Stimulated activated naive CD4-positive, alpha-beta T cell treated with Interleukin-2 at 50 U/mL for 16 hours (primary cell): ENCODE data around the gene CASP10.
"Not testable (repeated sequence)": the region's sequence is repeated elsewhere in the genome, so short reads cannot be mapped to it uniquely, and the experiment has no call there.

ENCODE experiments used
- DNase-seq: peaks from one replicate; lab custom pipeline; 2025; lab: John Stamatoyannopoulos, UW

CASP10 gene, protein sequence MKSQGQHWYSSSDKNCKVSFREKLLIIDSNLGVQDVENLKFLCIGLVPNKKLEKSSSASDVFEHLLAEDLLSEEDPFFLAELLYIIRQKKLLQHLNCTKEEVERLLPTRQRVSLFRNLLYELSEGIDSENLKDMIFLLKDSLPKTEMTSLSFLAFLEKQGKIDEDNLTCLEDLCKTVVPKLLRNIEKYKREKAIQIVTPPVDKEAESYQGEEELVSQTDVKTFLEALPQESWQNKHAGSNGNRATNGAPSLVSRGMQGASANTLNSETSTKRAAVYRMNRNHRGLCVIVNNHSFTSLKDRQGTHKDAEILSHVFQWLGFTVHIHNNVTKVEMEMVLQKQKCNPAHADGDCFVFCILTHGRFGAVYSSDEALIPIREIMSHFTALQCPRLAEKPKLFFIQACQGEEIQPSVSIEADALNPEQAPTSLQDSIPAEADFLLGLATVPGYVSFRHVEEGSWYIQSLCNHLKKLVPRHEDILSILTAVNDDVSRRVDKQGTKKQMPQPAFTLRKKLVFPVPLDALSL

DNA sequence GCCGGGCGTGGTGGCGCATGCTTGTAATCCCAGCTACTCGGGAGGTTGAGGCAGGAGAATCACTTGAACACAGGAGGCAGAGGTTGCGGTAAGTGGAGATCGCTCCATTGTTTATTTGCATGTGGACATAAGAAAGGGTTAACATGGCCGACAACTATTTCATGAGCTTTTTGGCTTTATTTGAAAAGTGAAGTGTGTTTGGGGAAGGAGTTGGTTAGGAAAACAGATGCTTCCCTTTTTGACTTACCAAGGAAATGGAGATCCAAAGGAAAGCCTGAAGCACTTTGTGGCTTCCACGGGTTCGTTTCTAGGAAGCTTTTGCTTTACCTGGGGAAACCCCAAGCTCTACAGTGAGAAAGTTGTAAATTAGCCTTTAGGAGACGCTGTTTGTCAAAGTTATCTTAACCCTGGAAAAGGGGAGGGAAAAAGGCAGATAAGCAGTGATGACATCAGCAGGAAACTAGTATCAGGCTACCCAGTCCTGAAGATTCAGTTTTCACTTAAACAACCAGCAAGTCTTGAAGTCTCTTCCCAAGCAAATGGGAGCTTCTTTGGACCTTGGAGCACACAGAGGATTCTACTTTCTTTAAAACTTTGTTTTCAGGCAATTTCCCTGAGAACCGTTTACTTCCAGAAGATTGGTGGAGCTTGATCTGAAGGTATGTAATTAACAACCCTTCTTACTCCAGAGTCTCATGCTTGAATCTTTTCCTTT is at the start of gene CASP10:
Gene CASP10 (plus strand): TSS at position 492 of the 715 bp plus-strand sequence. CDS start 2,637 bp downstream, outside the sequence.
- DNase-seq: no peak

DNA sequence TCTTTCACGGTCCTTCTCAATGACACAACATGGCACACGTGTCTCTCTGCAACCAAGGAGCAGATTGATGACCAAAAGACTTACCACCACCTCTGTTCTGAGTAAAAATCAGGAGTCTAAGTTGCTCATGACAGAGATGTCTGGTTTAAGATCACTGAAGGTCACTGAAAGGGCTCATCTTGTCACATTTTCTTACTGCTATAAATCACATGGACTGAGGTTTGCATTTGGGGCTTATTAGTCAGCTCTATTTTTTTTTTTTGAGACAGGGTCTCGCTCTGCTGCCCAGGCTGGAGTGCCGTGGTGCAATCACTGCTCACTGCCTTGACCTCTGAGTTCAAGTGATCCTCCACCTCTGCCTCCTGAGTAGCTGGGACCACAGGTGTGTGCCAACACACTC is 47.6 kb upstream of the CASP10 start:
- no peak for DNase-seq

DNA sequence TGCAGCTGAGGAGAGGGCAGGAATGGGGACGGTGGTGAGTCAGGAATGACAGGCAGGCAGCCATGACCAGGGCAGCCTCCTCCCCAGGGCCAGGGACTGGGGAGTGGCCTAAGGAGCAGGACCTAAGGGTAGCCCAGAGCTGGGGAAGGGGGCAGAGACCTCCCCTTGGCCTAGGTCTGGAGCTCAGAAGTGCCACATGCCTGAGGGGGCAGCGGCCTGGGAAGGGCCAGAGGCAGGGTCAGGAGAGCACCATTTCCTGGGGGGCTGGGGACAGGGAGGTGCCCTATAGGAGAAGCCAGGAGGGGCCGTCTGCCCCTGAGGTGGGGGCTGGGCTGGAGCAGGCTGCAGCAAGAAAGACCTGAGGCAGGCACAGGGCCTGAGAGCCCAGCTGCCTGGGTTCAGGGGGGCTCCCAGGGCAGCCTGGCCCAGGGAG is 46.0 kb upstream of the CASP10 start:
- no peak for DNase-seq

DNA sequence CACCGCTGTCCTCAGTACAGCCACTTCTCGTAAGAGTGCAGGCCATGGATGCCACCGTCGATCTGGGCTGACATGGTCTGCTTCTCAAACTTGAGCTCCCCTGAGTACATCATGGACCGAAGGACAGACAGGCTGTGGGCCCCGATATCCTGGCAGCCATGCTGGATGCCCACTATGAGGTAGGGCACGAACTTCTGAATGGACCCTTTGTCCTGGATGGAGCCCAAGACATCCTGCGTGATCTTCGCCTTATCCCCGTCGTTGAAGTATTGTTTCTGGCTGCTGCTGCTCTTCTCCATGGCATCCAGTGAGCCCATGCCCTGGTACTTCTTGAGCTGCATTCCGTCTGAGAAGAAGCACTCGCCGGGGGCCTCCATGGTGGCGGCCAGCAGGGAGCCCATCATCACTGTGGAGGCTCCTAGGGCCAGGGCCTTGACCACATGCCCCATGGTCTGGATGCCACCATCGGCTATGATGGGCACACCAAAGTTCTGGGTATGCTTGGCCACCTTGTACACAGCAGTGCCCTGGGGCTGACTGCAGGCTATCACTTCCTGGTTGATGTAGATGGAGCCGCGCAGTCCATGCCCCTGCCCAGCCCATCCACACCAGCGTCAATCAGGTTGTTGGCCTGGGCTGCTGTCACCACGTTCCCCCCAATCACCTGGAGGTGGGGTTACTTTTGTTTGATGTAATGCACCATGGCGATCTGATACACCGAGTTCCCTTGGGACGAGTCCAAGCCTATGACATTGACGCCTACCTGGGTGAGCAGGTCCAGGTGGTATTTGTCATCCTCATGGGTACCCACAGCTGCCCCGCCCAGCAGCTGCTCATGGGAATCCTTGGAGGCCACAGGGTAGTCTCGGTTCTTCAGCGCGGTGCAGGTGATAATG is 45.2 kb upstream of the CASP10 start:
- no peak for DNase-seq

DNA sequence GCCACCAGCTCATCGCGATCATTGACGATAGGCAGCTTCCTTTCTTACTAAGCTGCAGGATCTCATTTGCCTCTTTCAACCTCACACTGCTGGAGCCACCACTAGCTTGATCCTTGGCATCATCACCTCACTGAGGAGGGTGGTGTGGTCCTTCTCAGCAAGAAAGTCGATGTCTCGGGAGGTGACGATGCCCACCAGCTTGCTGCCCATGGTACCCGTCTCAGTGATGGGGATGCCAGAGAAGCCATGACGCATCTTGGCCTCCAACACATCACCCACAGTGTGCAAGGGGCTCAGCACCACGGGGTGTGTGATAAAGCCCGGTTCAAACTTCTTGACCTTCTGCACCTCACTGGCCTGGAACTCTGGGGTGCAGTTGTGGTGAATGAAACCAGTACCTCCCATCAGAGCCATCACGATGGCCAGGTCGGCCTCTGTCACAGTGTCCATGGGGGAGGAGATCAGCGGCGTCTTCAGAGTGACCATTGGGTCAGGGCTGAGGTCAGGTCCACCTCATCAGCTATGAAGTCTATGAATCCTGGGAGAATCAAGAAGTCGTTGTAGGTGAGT is 44.5 kb upstream of the CASP10 start:
- no peak for DNase-seq

DNA sequence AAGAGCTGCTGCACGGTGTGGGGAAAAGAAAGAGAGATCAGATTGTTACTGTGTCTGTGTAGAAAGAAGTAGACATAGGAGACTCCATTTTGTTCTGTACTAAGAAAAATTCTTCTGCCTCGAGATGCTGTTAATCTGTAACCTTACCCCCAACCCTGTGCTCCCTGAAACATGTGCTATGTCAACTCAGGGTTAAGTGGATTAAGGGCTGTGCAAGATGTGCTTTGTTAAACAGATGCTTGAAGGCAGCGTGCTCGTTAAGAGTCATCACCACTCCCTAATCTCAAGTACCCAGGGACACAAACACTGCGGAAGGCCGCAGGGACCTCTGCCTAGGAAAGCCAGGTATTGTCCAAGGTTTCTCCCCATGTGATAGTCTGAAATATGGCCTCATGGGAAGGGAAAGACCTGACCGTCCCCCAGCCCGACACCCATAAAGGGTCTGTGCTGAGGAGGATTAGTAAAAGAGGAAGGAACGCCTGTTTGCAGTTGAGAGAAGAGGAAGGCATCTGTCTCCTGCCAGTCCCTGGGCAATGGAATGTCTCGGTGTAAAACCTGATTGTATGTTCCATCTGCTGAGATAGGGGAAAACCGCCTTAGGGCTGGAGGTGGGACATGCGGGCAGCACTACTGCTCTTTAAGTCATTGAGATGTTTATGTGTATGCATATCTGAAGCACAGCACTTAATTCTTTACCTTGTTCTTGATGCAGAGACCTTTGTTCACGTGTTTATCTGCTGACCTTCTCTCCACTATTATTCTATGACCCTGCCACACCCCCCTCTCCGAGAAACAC is 43.8 kb upstream of the CASP10 start:
- DNase-seq: not testable (repeated sequence)

DNA sequence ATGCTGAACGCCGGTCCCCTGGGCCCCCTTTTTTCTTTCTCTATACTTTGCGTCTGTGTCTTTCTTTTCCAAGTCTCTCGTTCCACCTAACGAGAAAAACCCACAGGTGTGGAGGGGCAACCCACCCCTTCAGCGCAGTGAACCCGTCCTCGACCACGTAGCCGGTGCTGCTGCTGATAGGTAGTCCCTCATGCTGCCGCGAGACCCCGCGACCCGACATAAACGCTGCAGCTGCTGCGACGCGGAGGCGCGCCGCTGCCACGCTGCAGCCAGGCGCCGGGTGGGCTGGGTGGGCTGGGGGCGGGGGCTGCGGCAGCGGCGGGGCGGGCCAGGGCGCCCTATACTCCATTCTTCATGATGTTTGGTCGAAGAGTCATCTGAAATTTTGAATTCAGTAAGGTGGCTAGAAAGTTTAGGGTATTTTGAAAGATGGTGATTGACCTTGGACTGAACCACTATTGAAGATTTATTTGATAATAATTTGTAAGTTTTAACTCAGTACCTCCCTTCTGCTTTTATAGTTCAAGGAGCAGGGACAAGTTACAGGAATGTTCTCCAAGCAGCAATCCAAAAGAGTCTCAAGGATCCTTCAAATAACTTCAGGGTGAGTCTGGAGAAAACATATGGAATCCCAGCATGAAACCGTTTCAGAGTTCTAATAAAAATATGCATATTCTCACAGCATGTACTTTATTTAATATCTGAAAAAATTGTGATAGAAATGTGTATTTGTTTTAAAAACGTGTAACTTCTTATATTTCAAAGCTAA is 42.9 kb upstream of the CASP10 start:
- DNase-seq: no peak

DNA sequence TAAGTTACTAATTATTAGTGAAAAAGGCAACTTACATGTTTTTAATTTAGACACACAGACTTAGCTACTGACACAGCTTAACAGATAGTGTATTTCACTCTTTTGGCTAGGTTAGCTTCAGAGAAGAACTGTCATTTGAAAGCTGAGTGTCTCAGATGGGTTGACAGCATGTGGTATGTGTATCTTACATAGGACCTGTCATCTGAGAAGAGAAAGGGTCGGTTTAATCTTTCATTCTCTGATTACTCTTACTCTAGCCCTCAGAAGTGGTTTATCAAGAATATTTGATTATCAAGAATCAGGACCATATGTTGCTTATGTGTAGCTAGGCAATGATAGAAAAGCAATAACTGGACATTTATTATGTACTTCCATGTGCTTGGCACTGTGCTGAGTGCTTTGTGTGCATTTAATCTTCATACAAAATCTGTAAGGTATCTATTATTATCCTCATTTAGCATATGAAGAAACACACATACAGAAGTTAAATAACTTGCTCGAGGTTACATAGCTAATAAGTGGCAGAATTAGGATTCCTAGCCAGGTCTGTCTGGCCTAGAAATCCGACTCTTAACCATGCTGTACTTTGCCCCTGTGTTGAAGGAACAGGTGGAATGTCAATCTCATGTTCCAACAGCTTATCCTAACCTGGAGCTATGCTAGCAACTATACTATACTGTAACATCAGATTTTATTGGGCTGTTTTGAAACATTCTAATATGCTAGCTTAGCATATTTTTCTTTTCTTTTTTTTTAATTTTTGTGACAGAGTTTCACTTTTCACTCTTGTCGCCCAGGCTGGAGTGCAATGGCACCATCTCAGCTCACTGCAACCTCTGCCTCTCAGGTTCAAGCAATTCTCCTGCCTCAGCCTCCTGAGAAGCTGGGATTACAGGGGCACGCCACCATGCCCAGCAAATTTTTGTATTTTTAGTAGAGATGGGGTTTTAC is 38.6 kb upstream of the CASP10 start:
- no peak for DNase-seq

DNA sequence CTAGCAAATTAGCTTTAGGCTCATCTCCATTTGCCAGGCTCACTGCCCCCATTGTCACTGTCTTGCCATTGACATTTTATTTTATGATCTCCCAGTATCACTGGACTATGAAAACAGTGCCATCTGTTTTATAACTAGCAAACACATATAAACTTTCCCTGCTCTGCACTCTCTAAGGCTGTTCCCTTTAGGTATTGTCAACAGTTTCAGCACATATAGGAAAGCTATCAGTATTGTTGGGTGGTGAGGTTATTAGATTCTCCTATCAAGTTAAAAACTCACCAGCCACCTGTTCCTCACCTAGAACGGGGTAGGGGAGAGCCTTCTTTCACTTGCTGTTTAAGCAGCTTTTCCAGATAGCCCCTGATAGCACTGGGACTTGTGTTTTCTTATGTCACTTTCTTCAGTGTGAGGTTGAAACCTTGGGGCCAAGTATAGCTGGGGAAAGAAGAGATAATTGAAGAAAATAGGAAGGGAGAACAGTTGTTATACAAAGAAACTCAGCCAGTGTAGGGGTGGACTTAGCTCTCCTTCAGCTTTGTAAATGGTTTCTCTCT is 34.4 kb upstream of the CASP10 start:
- DNase-seq: no peak

DNA sequence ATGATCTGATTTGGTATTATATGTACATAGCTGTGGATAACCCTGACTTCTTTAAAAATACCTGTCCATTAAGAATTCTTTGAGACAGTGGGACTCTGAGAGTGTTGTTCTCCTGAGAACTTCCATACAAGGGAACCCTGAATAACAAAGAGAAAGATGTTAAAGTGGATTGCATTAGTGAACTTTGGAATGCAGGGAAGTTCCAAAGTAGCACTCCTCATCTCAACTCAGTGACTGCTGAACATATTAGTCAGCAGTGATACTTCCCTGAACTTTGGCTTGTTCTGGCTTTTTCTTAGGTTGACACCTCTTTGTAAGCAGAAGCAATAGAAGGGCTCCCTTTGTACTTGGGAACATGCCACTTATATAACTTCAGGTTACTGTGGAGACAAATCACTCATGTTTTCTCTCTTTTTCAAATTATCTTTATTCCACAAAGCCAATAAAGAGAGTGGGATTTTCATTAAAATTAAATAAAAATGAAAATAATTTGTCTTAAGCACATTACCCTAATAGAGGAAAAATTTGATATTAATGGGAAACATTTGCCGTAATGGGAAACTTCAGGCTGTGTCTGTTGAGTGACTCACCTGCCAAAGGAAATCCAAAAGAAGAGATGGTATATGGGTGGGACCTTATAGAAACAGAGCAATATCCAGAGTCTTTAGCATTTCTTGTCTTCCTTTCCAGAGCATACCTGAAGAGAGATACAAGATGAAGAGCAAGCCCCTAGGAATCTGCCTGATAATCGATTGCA is 33.7 kb upstream of the CASP10 start:
- DNase-seq: no peak

DNA sequence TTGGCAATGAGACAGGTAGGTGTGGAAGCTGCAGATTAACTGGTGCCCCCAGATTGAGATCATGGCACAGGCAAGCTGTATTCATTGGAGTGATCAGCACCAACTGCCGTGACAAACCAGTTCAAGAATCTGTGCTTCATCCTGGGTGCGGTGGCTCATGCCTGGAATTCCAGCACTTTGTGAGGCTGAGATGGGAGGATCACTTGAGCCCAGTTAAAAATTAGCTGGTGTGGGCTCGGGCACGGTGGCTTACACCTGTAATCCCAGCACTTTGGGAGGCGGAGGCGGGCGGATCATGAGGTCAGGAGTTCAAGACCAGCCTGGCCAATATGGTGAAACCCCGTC is 33.1 kb upstream of the CASP10 start:
- not testable (repeated sequence) for DNase-seq

DNA sequence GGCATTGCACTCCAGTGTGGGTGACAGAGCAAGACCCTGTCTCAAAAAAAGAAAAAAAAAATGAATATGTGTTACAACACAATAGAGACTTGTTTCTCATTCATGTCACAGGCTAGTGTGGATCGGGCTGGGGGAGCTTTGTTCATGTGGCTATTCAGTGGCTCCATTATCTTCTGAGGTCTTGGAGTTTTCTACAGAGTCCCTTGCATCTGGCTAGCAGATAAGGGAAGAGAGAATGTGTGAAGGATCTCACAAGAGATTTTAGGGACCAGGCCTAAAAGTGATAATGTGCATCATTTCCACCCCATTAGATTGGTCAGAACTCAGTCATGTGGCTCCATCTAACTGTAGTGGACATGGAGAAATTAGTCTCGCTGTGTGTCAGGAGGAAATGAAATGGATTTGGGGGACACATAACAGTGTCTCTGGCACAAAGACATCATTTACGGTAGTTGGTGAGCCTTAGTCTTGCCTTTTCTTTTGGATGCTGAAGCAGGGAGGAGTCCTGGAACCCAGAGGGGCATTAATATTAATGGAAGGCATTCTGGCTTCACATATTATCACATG is 32.4 kb upstream of the CASP10 start:
- DNase-seq: no peak

DNA sequence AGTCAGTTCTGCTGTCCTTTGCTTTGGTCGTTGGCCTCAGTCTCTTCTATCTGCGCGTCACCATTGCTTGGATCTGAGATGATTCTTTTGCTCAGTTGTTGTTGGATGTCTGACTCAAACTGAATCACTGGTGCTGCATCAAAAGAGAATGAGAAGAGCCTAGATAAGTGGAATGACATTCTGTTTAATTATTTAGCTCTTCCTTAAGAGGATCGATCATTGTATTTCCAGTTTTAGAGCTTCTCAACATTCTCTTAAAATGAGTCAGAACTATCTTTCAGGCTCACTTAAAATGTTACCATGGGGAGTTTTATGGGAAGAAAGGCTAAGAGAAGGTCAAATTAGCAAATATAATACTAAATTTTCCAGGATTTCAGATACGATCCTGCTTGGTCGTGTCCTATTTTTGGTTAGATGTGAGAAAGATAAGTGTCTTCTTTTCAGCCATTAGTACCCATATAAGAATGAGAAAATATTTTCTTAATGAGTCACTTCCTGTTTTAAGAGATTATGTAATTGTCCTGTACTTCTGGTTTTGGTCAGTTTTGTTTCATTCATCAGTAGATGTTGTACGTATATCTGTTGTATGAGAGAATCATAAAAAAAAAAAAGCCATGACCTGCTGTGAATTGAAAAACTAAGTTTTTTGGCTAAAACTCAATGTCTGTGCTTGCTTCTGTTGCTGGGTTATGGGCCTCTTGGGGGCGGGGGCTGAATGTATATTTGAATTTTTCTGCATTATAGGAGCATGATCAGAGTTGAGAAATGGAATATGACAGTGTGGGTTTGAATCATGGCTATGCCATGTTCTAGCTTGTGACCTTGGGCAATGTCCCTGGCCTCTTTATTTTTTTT is 31.6 kb upstream of the CASP10 start:
- no peak for DNase-seq

DNA sequence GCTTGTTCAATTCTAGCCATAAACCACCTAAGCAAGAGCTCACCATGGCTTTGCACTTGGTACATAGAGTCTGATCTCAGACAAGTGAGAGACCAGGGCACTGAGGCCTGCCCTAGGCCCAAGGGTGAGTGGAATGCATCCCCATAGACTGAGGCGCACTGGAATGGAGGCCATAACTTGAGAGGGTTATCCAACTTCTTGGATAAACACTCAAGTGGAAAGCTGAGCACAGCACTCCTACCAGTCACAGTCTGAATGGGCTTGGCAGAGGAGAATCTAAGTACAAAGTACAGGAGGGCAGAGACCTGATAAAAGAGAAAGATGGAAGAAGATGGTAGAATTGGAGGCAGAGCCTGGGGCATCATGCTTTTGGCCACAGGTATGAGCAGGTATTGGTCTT is 30.4 kb upstream of the CASP10 start:
- no peak for DNase-seq

DNA sequence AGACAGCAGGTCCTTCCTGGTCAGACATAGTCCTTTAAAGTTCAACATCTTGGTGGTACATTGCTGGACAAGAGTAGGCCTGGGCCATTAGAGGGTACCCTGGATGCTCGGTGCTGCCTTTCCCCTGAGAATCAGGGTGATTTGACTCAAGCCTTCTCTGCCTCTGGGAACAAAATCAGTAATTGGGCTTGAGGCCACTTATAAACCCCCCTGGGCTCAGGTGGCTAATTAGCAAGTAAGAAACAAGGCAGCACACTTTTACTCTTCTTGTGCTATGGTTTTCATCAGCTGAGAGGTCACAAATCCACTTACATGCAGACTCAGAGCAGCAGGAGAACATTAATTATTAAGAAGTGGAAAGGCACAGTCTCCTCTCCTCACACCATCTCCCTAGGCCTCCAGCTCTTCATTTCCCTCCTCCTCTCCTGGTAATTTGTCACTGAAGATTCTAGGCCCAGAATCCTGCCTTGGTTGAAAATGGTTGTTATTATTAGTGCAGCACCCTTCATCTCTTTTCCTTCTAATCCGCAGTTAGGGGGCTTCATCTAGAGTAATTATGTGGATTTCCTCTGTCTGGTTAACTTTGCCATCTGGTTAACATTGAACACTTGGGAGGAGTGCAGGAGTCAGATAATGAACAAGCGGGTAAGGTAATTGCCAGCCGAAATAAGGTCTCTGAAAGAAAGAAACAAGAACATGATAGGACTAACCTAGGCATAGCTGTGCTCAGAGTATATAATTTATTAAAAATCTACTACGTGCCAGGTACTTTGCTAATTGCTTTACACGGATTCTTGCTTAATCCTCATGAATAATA is 29.7 kb upstream of the CASP10 start:
- no peak for DNase-seq
